ENCODE measurements around the gene C17orf107.

DNA sequence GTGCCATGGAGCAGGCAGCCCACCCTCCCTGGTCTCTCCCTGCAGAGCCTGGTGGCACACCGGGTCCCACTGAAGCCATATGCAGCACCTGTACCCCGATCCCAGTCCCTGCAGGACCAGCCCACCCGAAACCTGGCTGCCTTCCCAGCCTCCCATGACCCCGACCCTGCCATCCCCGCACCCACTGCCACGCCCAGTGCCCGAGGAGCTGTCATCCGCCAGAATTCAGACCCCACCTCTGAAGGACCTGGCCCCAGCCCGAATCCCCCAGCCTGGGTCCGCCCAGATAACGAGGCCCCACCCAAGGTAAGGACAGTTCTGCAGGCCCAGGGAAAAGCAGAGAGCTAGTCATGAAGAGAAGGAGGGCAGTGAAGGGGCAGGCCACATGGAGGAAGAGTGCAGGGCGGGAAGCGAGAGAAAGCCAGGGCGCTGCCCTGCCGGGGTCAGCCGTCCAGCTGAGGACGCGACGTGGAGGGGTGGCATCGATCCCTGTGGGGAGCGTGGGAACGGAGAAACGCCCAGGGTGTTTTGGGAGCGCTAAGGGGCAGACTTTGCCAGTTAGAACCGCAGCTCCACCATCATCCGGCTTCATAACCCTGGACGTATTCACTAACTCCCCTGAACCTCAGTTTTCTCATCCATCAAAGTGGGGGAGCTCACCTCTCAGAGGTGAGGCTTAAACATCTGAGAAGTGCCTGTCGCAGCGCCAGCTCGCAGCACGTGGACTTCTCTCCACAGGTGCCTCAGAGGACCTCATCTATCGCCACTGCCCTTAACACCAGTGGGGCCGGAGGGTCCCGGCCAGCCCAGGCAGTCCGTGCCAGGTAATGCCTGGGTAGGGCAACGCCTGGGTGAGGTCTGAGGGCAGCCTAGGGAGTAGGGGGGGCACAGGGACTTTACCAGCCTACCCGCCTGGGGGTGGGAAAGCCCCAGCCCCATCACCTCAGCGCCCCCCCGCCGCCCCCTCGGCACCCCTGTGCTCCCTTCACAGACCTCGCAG lies 7.6 kb upstream of the C17orf107 start:
- TF ChIP-seq, protein P1, sequence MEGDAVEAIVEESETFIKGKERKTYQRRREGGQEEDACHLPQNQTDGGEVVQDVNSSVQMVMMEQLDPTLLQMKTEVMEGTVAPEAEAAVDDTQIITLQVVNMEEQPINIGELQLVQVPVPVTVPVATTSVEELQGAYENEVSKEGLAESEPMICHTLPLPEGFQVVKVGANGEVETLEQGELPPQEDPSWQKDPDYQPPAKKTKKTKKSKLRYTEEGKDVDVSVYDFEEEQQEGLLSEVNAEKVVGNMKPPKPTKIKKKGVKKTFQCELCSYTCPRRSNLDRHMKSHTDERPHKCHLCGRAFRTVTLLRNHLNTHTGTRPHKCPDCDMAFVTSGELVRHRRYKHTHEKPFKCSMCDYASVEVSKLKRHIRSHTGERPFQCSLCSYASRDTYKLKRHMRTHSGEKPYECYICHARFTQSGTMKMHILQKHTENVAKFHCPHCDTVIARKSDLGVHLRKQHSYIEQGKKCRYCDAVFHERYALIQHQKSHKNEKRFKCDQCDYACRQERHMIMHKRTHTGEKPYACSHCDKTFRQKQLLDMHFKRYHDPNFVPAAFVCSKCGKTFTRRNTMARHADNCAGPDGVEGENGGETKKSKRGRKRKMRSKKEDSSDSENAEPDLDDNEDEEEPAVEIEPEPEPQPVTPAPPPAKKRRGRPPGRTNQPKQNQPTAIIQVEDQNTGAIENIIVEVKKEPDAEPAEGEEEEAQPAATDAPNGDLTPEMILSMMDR (IDR thresholded peaks at IDR 0.05), result no peak
- TF ChIP-seq ZFX (IDR thresholded peaks at IDR 0.05; ENCODE audit: borderline replicate concordance), result no peak

All from 22Rv1 (cell line).